Ascending aorta (tissue), 2 donors: ENCODE data around the gene LINGO4. TPM values are rescaled to one million over a fixed set of nuclear protein-coding genes. Genes with fewer than 3 reads are reported as not detected.

Experiments used
- DNase-seq, 2 donors: peaks; one replicate each; pipeline ENCODE4 v3.0.0-alpha.2; 2019; ENCODE audit warnings: low spot score in 2 of 2
- H3K27ac ChIP-seq, 2 donors: fragments of 200-600 bp; sonication (generic); one replicate each; pipeline ENCODE4 v1.5.1; 2016 to 2017; ENCODE audit warnings: mild to moderate bottlenecking in 1 of 2
- H3K27me3 ChIP-seq: fragments of 200-600 bp; sonication (generic); one replicate; pipeline ENCODE4 v1.5.1; 2017
- H3K36me3 ChIP-seq, 2 donors: fragments of 200-600 bp; sonication (generic); one replicate each; pipeline ENCODE4 v1.5.1; 2016
- H3K4me1 ChIP-seq, 2 donors: fragments of 200-600 bp; sonication (generic); one replicate each; pipeline ENCODE4 v1.5.1; 2016 to 2017; ENCODE audit warnings: mild to moderate bottlenecking in 1 of 2
- H3K4me3 ChIP-seq, 2 donors: fragments of 200-600 bp; sonication (generic); one replicate each; pipeline ENCODE4 v1.5.1; 2016 to 2017; ENCODE audit warnings: mild to moderate bottlenecking in 1 of 2
- H3K9me3 ChIP-seq, 2 donors: fragments of 200-600 bp; sonication (generic); one replicate each; pipeline ENCODE4 v1.5.1; 2016
- CTCF ChIP-seq, 3 experiments: fragments of 200-600 bp in 2 of 3; fragments of 450-650 bp in 1 of 3; sonication (generic) in 2 of 3; IDR thresholded peaks; one replicate each; pipeline ENCODE4 v1.5.1; 2016 to 2019; ENCODE audit warnings: antibody characterized with exemption in 3 of 3, mild to moderate bottlenecking in 1 of 3, moderate library complexity in 1 of 3
- intact Hi-C: fragments of 100-400 bp; cut with DNase I; formaldehyde crosslinking; loops from one replicate; pipeline ENCODE4 v1.15.1; 2023
- total RNA-seq: library from RNA; depleted of rRNA; stranded (reverse); fragments of >200 nt; gene quantifications from one replicate; pipeline ENCODE4 v1.1.0, GENCODE V29; 2016

Gene LINGO4
- total RNA-seq, 1 donor from 2014 or later, result not detected

GRCh38 chr1:151779852-151780251 lies 25.4 kb downstream of the LINGO4 start:
- no peaks in the 10 kb centered on the region for H3K27me3 ChIP-seq

GRCh38 chr1:151777317-151777716 lies 27.9 kb downstream of the LINGO4 start:
- H3K9me3 ChIP-seq, result no peaks in the 10 kb centered on the region
- no peaks in the 10 kb centered on the region for H3K4me1 ChIP-seq
- intact Hi-C loops, result no loop called here
- H3K27me3 ChIP-seq, result no peaks in the 10 kb centered on the region
- peaks cover 7 to 39% of the 10 kb centered on the region in 2 donors for H3K36me3 ChIP-seq
- no peak overlapping the region for H3K27ac ChIP-seq
- no peak for TF ChIP-seq CTCF (IDR thresholded peaks at IDR 0.05)
- no peak for DNase-seq
- no peak overlapping the region for H3K4me3 ChIP-seq

More at GRCh38 chr1:151779852-151780251, 25.4 kb downstream of the LINGO4 start:
- intact Hi-C loops, result no loop called here
- no peak for DNase-seq
- Histone ChIP-seq H3K27ac (no peak overlapping the region), H3K9me3 (no peaks in the 10 kb centered on the region), H3K4me3 (no peak overlapping the region), H3K36me3 (peaks cover 7 to 29% of the 10 kb centered on the region in 2 donors), H3K4me1 (no peaks in the 10 kb centered on the region)
- no peak for TF ChIP-seq CTCF (IDR thresholded peaks at IDR 0.05)

- DNase-seq, result no peak
- Histone ChIP-seq H3K4me1 (no peaks in the 10 kb centered on the region), H3K4me3 (no peak overlapping the region), H3K9me3 (no peaks in the 10 kb centered on the region), H3K27ac (no peak overlapping the region), H3K36me3 (peaks cover 7 to 37% of the 10 kb centered on the region in 2 donors), H3K27me3 (no peaks in the 10 kb centered on the region)
- intact Hi-C loops, result no loop called here
- TF ChIP-seq CTCF (IDR thresholded peaks at IDR 0.05), result no peak
These were observed 28.6 kb downstream of the LINGO4 start for GRCh38 chr1:151776665-151777062.

GRCh38 chr1:151775894-151776664 lies 29.1 kb downstream of the LINGO4 start:
- H3K36me3 ChIP-seq, result peaks cover 7 to 31% of the 10 kb centered on the region in 2 donors
- H3K4me3 ChIP-seq, result no peak overlapping the region
- H3K27ac ChIP-seq, result no peak overlapping the region
- intact Hi-C loops, result no loop called here
- no peak for DNase-seq
- H3K9me3 ChIP-seq, result no peaks in the 10 kb centered on the region
- H3K4me1 ChIP-seq, result no peaks in the 10 kb centered on the region
- no peaks in the 10 kb centered on the region for H3K27me3 ChIP-seq
- no peak for TF ChIP-seq CTCF (IDR thresholded peaks at IDR 0.05)

GRCh38 chr1:151774256-151774922 lies 30.8 kb downstream of the LINGO4 start:
- peaks cover 7 to 31% of the 10 kb centered on the region in 2 donors for H3K36me3 ChIP-seq
- no peak overlapping the region for H3K27ac ChIP-seq
- no peak for DNase-seq
- no peaks in the 10 kb centered on the region for H3K27me3 ChIP-seq
- no peaks in the 10 kb centered on the region for H3K4me1 ChIP-seq
- no peak for TF ChIP-seq CTCF (IDR thresholded peaks at IDR 0.05)
- H3K9me3 ChIP-seq, result no peaks in the 10 kb centered on the region
- intact Hi-C loops, result no loop called here
- no peak overlapping the region for H3K4me3 ChIP-seq
